GM18498 (cell line): ENCODE measurements around the gene TMEM130.

Experiments
- ATAC-seq: cut with Tn5 transposase; IDR thresholded peaks from one replicate; pipeline ENCODE4 v1.9.1; 2021; ENCODE audit warnings: mild to moderate bottlenecking, moderate library complexity; ENCODE audit not compliant: unreplicated experiment

The TMEM130 gene

GRCh38 chr7:98810153-98810802 lies 59.5 kb downstream of the TMEM130 start:
- no peak for ATAC-seq

- ATAC-seq, result no peak
Observed at GRCh38 chr7:98808751-98809460, 60.9 kb downstream of the TMEM130 start.

DNA sequence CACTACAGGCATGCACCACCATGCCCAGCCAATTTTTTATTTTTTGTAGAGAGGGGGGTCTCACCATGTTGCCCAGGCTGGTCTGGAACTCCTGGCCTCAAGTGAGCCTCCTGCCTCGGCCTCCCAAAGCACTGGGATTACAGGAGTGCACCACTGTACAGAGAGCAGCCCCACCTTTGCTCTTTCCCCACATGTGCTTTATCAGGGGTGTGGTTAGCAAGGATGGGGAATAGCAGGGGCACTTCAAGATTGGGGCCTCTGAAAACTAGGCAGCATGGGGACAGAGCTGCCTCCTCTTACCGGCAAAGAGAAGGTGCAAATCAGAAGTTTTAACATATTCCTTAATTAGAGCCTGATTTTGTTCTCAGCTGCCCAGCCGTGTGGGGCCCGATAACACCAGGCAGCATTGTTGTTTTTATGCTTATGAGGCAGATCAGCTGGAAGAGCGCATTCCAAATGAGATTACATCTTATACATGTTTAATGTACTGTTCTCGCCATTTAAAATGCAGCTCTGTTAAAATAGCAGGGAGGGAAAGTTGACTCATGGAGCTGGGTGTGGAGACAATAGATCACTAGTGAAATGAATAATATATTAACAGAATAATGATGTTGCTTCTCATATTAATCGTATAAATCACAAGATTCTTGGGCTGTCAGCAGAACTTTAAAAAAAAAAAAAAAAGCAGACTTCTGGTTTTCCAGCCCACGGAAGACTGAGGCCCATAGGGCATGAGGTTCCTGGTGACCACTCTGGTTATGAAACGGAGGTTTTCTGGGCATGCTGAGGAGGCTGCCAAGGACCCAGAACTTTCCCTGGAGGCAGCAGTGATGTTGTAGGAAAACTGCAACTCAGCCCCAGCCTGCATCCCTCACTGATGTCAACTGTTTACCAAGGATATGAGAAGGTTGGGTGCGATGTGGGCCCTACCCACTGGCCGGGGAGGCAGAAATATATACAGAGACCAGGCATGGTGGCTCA lies 62.5 kb downstream of the TMEM130 start:
- ATAC-seq, result no peak

DNA sequence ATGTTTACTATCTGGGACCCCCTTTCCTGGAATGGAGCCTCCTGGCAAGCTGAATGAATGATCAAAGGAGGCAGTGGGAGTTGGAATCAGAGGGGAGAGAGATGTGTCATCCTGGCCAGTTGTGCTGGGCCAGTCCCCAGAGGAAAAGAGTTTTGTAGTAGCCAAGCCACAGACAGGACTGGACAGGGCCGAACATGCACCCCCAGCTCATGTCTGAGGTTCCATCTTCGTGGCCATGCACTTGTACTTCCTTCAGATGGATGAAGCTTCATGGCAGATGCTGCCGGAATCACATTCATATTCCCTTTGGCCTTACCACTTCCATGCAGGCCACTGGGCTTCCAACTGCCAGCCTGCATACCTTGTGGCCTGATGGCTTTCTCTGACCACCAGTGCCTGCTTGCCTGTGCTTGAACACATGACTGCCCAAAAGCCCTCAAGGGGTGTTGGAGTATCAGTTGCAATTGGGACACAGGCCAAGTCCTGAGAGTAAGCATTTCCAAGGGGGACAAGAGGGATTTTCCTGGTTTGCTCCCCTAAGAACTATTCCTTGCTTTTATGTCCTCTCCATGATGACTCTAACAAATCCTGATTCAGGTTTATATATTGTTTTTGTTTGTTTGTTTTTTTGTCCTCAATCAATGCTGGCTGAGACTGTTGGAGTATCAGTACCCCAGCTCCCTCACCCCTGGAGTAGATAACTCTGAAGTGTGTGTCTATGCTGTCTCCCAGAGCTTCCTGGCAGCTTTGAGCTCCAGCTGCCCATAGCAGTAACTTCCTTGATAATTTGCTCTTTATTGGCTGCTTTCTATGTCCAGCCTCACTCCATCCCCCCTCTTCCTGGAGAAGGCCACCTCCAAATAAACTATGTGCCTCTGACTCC lies 63.6 kb downstream of the TMEM130 start:
- ATAC-seq, result no peak

DNA sequence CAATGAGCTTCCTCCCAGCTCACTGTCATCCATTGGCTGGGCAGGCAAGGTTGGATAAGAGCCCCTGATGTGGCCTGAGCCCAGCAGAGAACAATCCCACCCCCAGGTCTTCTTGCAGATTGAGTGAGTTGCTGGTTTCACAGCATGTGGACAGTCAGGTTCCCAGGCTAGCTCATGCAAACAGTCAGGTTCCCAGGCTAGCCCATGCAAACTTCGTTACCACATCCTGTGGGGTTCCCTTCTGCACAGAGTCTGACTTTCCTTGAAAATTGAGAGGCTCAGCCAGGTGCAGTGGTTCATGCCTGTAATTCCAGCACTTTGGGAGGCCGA lies 67.1 kb downstream of the TMEM130 start:
- ATAC-seq, result peak; percentile 28

DNA sequence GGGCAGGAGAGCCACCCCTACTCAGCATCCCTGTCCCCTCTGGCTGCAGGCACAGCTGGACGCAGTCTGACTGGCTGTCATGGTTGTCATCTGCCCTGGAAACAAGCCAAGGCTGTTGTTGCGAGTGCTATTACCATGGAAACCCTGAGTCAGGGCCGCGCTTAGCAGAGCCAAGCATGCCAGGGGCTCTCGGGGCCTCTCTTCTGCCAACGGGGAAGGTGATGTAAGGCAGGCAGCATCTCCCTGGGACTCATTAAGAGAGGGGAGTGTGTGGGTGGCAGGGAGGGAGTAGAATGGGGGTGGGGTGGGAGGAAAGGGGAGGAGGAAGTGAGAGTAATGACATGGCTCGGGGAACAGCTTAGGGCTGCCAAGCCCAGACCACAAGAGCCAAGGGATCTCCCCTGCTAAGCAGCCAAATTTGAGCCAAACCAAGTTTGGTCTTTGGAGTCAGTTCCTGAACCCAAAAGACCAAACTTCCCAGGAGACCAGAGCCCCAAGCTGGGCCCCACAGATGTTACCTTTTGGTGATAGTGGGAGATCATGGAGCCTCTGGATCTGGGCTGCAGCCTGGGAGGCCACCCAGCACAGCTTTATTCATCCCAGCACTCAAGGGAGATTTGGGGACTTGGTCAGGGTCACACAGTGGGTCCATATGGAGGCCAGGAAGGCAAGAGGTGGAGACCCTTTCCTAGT lies 67.6 kb downstream of the TMEM130 start:
- peak; percentile 91 for ATAC-seq

- ATAC-seq, result no peak
Observed at GRCh38 chr7:98800996-98801395, 68.8 kb downstream of the TMEM130 start.

DNA sequence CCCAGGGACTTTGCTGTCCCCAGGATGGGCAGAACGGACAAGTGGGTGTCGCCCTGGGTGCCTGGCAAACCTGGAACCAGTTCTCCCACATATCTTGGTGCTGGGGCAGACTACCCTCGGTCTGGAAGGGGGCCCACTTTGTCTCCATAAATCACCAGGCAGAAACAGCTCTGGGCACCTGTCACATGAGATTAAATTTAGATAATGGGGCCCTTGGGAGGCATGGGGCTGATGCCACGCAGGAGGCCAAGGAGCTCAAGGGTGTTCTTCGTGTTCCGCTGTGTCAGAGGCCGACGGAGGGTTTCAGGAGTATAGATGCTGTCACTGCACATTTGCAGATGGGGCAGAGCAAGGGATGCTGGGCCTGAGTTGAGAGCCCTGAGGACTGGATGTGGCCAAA lies 72.7 kb downstream of the TMEM130 start:
- no peak for ATAC-seq
